ENCODE data around the gene TSN.

The TSN gene

GRCh38 chr2:121741450-121741849 lies 14.0 kb upstream of the TSN start:
- DNase-seq (ENCODE audit: low read depth in 2 of 3, low spot score in 1 of 3) = no peak

GRCh38 chr2:121746071-121746578 lies 9.3 kb upstream of the TSN start:
- DNase-seq (ENCODE audit: low read depth in 2 of 3, low spot score in 1 of 3) = peak in 2 of 3 donors; percentile 24 to 57

GRCh38 chr2:121748202-121748601 lies 7.2 kb upstream of the TSN start:
- DNase-seq (ENCODE audit: low read depth in 2 of 3, low spot score in 1 of 3) = no peak

GRCh38 chr2:121754851-121755236 lies 607 bp upstream of the TSN start:
- no peak for DNase-seq (ENCODE audit: low read depth in 2 of 3, low spot score in 1 of 3)

- no peak for DNase-seq (ENCODE audit: low read depth in 2 of 3, low spot score in 1 of 3)
Observed at GRCh38 chr2:121764681-121765228, 9.3 kb downstream of the TSN start.

- no peak for DNase-seq (ENCODE audit: low read depth in 2 of 3, low spot score in 1 of 3)
Observed at GRCh38 chr2:121766624-121767023, 11.2 kb downstream of the TSN start.

- no peak for DNase-seq (ENCODE audit: low read depth in 2 of 3, low spot score in 1 of 3)
Observed at GRCh38 chr2:121768143-121768755, 12.8 kb downstream of the TSN start.

GRCh38 chr2:121771976-121772742 lies 16.7 kb downstream of the TSN start:
- no peak for DNase-seq (ENCODE audit: low read depth in 2 of 3, low spot score in 1 of 3)

- no peak for DNase-seq (ENCODE audit: low read depth in 2 of 3, low spot score in 1 of 3)
Observed at GRCh38 chr2:121774235-121774634, 18.8 kb downstream of the TSN start.

- no peak for DNase-seq (ENCODE audit: low read depth in 2 of 3, low spot score in 1 of 3)
Observed at GRCh38 chr2:121776361-121776760, 20.9 kb downstream of the TSN start.

- DNase-seq (ENCODE audit: low read depth in 2 of 3, low spot score in 1 of 3) = no peak
Observed at GRCh38 chr2:121776885-121777698, 21.6 kb downstream of the TSN start.

GRCh38 chr2:121777699-121778058 lies 22.2 kb downstream of the TSN start:
- DNase-seq (ENCODE audit: low read depth in 2 of 3, low spot score in 1 of 3) = no peak

- DNase-seq (ENCODE audit: low read depth in 2 of 3, low spot score in 1 of 3) = no peak
Observed at GRCh38 chr2:121778741-121779487, 23.5 kb downstream of the TSN start.

GRCh38 chr2:121783180-121783579 lies 27.7 kb downstream of the TSN start:
- DNase-seq (ENCODE audit: low read depth in 2 of 3, low spot score in 1 of 3) = no peak

- DNase-seq (ENCODE audit: low read depth in 2 of 3, low spot score in 1 of 3) = no peak
Observed at GRCh38 chr2:121788685-121789084, 33.2 kb downstream of the TSN start.

GRCh38 chr2:121790276-121790956 lies 35.0 kb downstream of the TSN start:
- no peak for DNase-seq (ENCODE audit: low read depth in 2 of 3, low spot score in 1 of 3)

- no peak for DNase-seq (ENCODE audit: low read depth in 2 of 3, low spot score in 1 of 3)
Observed at GRCh38 chr2:121791290-121791689, 35.8 kb downstream of the TSN start.

- no peak for DNase-seq (ENCODE audit: low read depth in 2 of 3, low spot score in 1 of 3)
Observed at GRCh38 chr2:121791801-121792221, 36.4 kb downstream of the TSN start.

GRCh38 chr2:121793816-121794215 lies 38.4 kb downstream of the TSN start:
- DNase-seq (ENCODE audit: low read depth in 2 of 3, low spot score in 1 of 3) = no peak

- DNase-seq (ENCODE audit: low read depth in 2 of 3, low spot score in 1 of 3) = no peak
Observed at GRCh38 chr2:121794233-121794632, 38.8 kb downstream of the TSN start.
